Endothelial cell of umbilical vein (primary cell): Measurements from ENCODE around the gene EVA1A. TPM values are rescaled to one million over a fixed set of nuclear protein-coding genes. Genes with fewer than 3 reads are reported as not detected.

Experiments used
- BruUV-seq: library from RNA; stranded (reverse); fragments of 400-500 nt; replicated peaks from 2 replicates; lab custom pipeline; 2021; lab: Mats Ljungman, UMichigan
- CTCF ChIA-PET: fragments of 300-600, 350-600 bp; sonication (Branson Sonifier 250); formaldehyde crosslinking; loops from one replicate; lab custom pipeline; 2021; ENCODE audit warnings: antibody characterized with exemption, inconsistent platforms; lab: Charles Lee
- POLR2A ChIA-PET: fragments of 300-600, 350-600 bp; sonication (Branson Sonifier 250); formaldehyde crosslinking; loops from one replicate; lab custom pipeline; 2021; ENCODE audit warnings: antibody characterized with exemption, inconsistent platforms; lab: Charles Lee
- DNase-seq: peaks from one replicate; pipeline ENCODE4 v3.0.0-alpha.2; 2011; ENCODE audit warnings: low read depth, low spot score
- FAIRE-seq: peaks from 2 replicates; lab custom pipeline; 2011; peaks lifted over from hg19 to GRCh38; lab: Jason Lieb, UNC
- H2AFZ ChIP-seq: 2 replicates; pipeline ENCODE4 v1.6.0; 2012; ENCODE audit warnings: low read depth, low read length, control low read depth, inconsistent platforms
- H3K27ac ChIP-seq: 2 replicates; pipeline ENCODE4 v1.5.1; 2011; ENCODE audit warnings: low read depth, mild to moderate bottlenecking, control low read depth, low read length, moderate library complexity; ENCODE audit not compliant: insufficient read depth
- H3K27me3 ChIP-seq, 2 experiments: 2 replicates each; pipeline versions ENCODE4 v1.6.0 to v1.6.1; 2011; ENCODE audit warnings: low read length in 2 of 2, mixed read lengths in 1 of 2; ENCODE audit not compliant: control insufficient read depth in 2 of 2, insufficient read depth in 2 of 2
- H3K36me3 ChIP-seq, 2 experiments: 2 replicates in 1 of 2; 3 replicates in 1 of 2; pipeline ENCODE4 v1.5.1; 2011; ENCODE audit warnings: low read length in 2 of 2, mild to moderate bottlenecking in 1 of 2, moderate library complexity in 1 of 2; ENCODE audit not compliant: control insufficient read depth in 2 of 2, insufficient read depth in 2 of 2; ENCODE audit errors: extremely low read depth in 1 of 2
- H3K4me1 ChIP-seq: 3 replicates; pipeline ENCODE4 v1.5.1; 2011; ENCODE audit warnings: mild to moderate bottlenecking, low read length; ENCODE audit not compliant: control insufficient read depth, insufficient read depth; ENCODE audit errors: extremely low read depth
- H3K4me2 ChIP-seq: 2 replicates; pipeline ENCODE4 v1.6.1; 2011; ENCODE audit warnings: low read length, control low read depth, mixed read lengths; ENCODE audit not compliant: insufficient read depth
- H3K4me3 ChIP-seq, 3 experiments: fragments of 200-600 bp in 1 of 3; sonication (generic), shearing (Covaris generic) in 1 of 3; replicated peaks in 1 of 3; 2 replicates each; pipeline ENCODE4 v1.5.1; 2011 to 2016; ENCODE audit warnings: control low read depth in 3 of 3, low read length in 3 of 3, mild to moderate bottlenecking in 2 of 3, inconsistent platforms in 1 of 3, low read depth in 1 of 3, moderate library complexity in 1 of 3; ENCODE audit not compliant: insufficient read depth in 1 of 3
- H3K79me2 ChIP-seq: 2 replicates; pipeline ENCODE4 v1.6.0; 2012; ENCODE audit warnings: low read length, inconsistent platforms; ENCODE audit not compliant: control insufficient read depth, insufficient read depth
- H3K9ac ChIP-seq: replicated peaks from 2 replicates; pipeline ENCODE3; 2011; ENCODE audit warnings: low read length, control low read depth; ENCODE audit not compliant: insufficient read depth; ENCODE audit errors: extremely low read depth
- H3K9me1 ChIP-seq: replicated peaks from 3 replicates; pipeline ENCODE4 v1.6.0; 2011; ENCODE audit warnings: mild to moderate bottlenecking, low read length; ENCODE audit not compliant: control insufficient read depth, insufficient read depth; ENCODE audit errors: extremely low read depth
- H3K9me3 ChIP-seq: replicated peaks from 2 replicates; pipeline ENCODE4 v1.5.1; 2012; ENCODE audit warnings: low read length, inconsistent platforms; ENCODE audit not compliant: control insufficient read depth, insufficient read depth
- H4K20me1 ChIP-seq: replicated peaks from 2 replicates; pipeline ENCODE3; 2011; ENCODE audit warnings: mild to moderate bottlenecking, low read length; ENCODE audit not compliant: control insufficient read depth, insufficient read depth; ENCODE audit errors: extremely low read depth
- CTCF ChIP-seq, 2 donors: IDR thresholded peaks; 1 replicate in 1 of 2; 2 replicates in 1 of 2; pipeline ENCODE4 v1.5.1; 2011; ENCODE audit warnings: low read length in 2 of 2, mild to moderate bottlenecking in 2 of 2, moderate library complexity in 2 of 2, control low read depth in 1 of 2, inconsistent platforms in 1 of 2, low read depth in 1 of 2; ENCODE audit not compliant: insufficient read depth in 1 of 2; ENCODE audit errors: extremely low read depth in 1 of 2
- EZH2 ChIP-seq: IDR thresholded peaks from 2 replicates; pipeline ENCODE4 v1.6.1; 2012; ENCODE audit warnings: borderline replicate concordance, low read depth, mild to moderate bottlenecking, moderate library complexity, low read length, inconsistent platforms; ENCODE audit not compliant: severe bottlenecking
- FOS ChIP-seq: IDR thresholded peaks from 2 replicates; pipeline ENCODE4 v1.6.1; 2011; ENCODE audit warnings: mild to moderate bottlenecking, low read length, moderate library complexity, borderline replicate concordance; ENCODE audit not compliant: insufficient read depth
- GATA2 ChIP-seq: IDR thresholded peaks from 2 replicates; pipeline ENCODE4 v1.7.0; 2011; ENCODE audit warnings: low read depth, mild to moderate bottlenecking, moderate library complexity, mixed read lengths, low read length; ENCODE audit not compliant: insufficient read length, insufficient read depth
- JUN ChIP-seq: IDR thresholded peaks from 2 replicates; pipeline ENCODE4 v1.6.1; 2011; ENCODE audit warnings: borderline replicate concordance, low read depth; ENCODE audit not compliant: insufficient read length, insufficient read depth
- MAX ChIP-seq: IDR thresholded peaks from 2 replicates; pipeline ENCODE4 v1.6.1; 2011; ENCODE audit not compliant: insufficient read depth, insufficient read length
- MYC ChIP-seq: IDR thresholded peaks from one replicate; pipeline ENCODE4 v1.6.1; 2011; ENCODE audit warnings: mild to moderate bottlenecking, low read depth, low read length
- POLR2A ChIP-seq: IDR thresholded peaks from 2 replicates; pipeline ENCODE4 v1.6.1; 2012; ENCODE audit warnings: low read depth, mild to moderate bottlenecking, control low read depth, low read length
- POLR2AphosphoS5 ChIP-seq: IDR thresholded peaks from 2 replicates; pipeline ENCODE4 v1.6.1; 2012; ENCODE audit warnings: low read depth, mild to moderate bottlenecking, control low read depth, low read length, moderate library complexity; ENCODE audit not compliant: insufficient read depth
- dilution Hi-C: fragments of 300-500 bp; cut with MboI; formaldehyde crosslinking; loops from one replicate; pipeline ENCODE4 v1.15.0; 2019; ENCODE audit warnings: low sequenced_read_pairs; ENCODE audit not compliant: extremely low pct_ligation_motif_present
- intact Hi-C: fragments of 100-400 bp; cut with micrococcal nuclease; formaldehyde crosslinking; loops from one replicate; pipeline ENCODE4 v1.10.0; 2022
- polyA plus RNA-seq, 4 experiments: library from polyadenylated mRNA; depleted of rRNA in 3 of 4; stranded (reverse) in 3 of 4; unstranded in 1 of 4; fragments of >200 nt; gene quantifications; 2 replicates each; pipeline versions ENCODE4 v1.2.1 to v1.2.3, GENCODE V29; 2011 to 2012; ENCODE audit warnings: missing spikeins in 1 of 4
- total RNA-seq: library from RNA; stranded (reverse); gene quantifications from 2 replicates; pipeline ENCODE4 v1.2.3, GENCODE V29; 2021

EVA1A gene
- total and polyA plus RNA-seq, 2 donors (not counting 3 experiments of a cell fraction or from before 2014, with no cell fraction given) = 52.6 to 66.5 TPM

- H3K4me1 ChIP-seq = peaks cover 4% of the 10 kb centered on the region
- ChIA-PET CTCF (interaction anchor here (1.4 kb wide), 1 partner anchor 51 kb away, joined by 3 read pairs; no protein-coding TSS in a partner anchor), POLR2A (no interaction called here)
- no peak for FAIRE-seq
- H3K9me3 ChIP-seq = no peaks in the 10 kb centered on the region
- DNase-seq = no peak
- H3K9me1 ChIP-seq = no peaks in the 10 kb centered on the region
- H3K36me3 ChIP-seq = peaks cover 7 to 14% of the 10 kb centered on the region in 2 experiments
- dilution Hi-C loops (no loop called here), intact Hi-C loops (no loop called here)
- no peak overlapping the region for H3K4me2 ChIP-seq
- H3K9ac ChIP-seq = no peak overlapping the region
- no peak overlapping the region for H3K27ac ChIP-seq
- H3K27me3 ChIP-seq = no peaks in the 10 kb centered on the region
- no peak overlapping the region for H2AFZ ChIP-seq
- H3K4me3 ChIP-seq = no peak overlapping the region
- TF ChIP-seq CTCF (IDR thresholded peaks at IDR 0.05; ENCODE audit: extremely low read depth in 1 of 2, insufficient read depth in 1 of 2, low read depth in 1 of 2, low read length in 2 of 2) (no peak), JUN (no peak), EZH2 (no peak), FOS (no peak), MYC (no peak), GATA2 (no peak), POLR2AphosphoS5 (no peak), MAX (no peak), POLR2A (no peak)
- H4K20me1 ChIP-seq = no peaks in the 10 kb centered on the region
- peaks cover 4% of the 10 kb centered on the region for H3K79me2 ChIP-seq
- BruUV-seq = no TSS peak
Observed at GRCh38 chr2:75521225-75521872, 39.4 kb downstream of the EVA1A start.
